ENCODE measurements around the gene GNB1L.

The GNB1L gene

GRCh38 chr22:19859861-19860510 lies 5.3 kb upstream of the GNB1L start:
- no peak for DNase-seq

DNA sequence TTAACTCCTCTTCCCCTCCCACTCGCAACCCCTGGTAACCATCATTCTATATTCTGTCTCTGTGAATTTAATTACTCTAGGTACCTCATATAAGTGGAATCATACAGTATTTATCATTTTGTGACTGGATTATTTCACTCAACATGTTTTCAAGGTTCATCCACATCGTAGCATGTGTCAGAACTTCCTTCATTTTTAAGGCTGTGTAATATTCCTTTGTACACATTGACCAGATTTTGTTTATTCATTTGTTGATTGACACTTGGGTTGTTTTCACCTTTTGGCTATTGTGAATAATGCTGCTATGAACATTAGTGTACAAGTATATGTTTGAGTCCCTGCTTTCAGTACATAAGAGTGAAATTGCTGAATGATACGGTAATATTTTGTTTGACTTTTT lies 2.7 kb upstream of the GNB1L start:
- DNase-seq: no peak

- DNase-seq: peak; percentile 40
Observed at GRCh38 chr22:19855504-19856409, 1.1 kb upstream of the GNB1L start.

DNA sequence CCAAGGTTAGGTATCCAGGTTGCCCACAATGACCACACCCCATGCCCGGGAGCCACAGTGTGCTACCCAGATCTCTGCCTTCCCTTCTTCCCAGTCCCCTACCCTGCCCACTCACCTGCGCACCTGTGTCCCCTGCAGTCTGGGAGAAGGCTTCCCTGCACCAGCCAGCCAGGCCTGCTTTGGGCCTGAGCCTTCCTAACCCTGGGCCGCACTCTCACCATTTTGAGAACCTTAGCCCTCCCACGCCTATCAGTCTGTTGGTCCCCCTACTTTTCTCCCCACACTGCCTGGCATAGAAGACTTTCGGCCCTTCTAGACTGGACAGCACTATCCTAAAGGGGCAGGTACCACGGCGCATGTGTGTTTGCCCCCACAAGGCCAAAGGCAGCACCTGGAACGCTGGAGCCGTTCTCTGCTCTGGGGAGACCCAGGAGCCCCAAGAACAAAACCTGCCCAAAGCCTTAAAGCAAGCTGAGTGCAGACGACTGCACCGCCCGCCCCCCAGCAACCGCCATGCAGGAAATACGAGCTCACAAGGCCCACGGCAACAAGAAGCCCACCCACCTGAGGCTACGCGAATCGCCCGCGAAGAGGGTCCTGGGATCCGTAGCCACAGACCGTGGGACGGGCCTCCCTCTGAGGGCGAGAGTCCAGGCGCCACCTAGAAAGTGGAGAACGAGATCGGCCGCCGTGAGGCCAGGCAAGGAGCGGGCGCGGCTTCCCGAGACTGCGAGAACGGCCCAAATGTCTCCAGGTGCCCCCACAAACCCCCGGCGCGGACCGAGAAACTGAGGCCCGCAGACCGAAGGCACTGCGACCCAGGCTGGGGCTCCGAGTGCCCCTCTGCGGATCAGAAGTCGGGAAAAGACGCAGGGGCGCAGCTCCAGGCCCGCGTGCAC lies 546 bp downstream of the GNB1L start:
- no peak for DNase-seq

GRCh38 chr22:19853058-19853878 lies 1.4 kb downstream of the GNB1L start:
- DNase-seq: no peak

- no peak for DNase-seq
Observed at GRCh38 chr22:19852177-19852781, 2.4 kb downstream of the GNB1L start.

GRCh38 chr22:19851291-19852176 lies 3.1 kb downstream of the GNB1L start:
- no peak for DNase-seq

- DNase-seq: no peak
Observed at GRCh38 chr22:19850763-19851109, 3.9 kb downstream of the GNB1L start.

GRCh38 chr22:19849835-19850762 lies 4.6 kb downstream of the GNB1L start:
- no peak for DNase-seq

GRCh38 chr22:19848298-19849224 lies 6.1 kb downstream of the GNB1L start:
- DNase-seq: peak; percentile 11

DNA sequence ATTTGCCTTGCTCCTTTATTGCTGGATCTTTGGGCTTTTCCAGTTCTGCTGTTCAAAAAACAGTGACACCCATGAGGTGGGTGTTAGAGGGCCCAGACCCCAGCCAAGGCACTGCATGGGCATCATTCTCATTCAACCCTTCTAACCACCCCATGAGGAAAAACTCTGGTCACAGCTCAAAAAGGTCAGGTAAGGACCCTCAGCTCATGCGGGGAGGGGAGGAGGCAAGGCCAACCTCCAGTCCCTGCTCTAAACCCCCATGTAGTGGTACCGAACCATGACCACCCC lies 7.4 kb downstream of the GNB1L start:
- DNase-seq: no peak

GRCh38 chr22:19846620-19847344 lies 7.9 kb downstream of the GNB1L start:
- no peak for DNase-seq

DNA sequence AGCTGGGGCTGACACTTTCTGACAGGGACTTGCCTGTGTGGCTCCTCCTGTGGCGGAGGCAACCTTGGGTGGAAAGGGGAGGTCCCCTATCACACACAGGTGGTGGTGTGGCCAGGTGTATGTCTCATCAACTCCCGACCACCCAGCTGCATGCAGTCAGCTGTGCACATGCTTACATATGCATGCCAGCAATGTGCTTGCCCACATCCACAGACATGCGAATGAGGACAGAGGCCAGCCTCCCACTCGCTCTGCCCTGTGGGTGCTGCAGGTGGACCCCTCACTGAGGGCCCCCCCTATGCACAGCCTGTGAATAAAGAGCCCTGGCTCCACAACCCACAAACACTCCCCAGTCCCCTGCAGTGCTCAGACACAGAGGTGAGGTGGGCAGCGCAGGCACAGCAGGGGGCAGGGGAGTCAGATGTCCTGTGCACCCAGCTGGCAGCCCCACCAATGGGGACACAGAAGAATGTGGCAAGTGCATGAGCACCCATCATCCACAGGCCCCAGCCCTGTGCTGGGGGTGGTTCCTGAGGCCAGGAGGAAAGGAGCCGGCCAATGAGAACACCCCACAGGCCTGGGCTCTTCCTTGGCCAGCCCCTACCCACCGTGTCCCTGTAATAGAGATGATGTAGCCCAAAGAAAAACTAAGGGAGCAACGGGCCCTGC lies 9.5 kb downstream of the GNB1L start:
- DNase-seq: no peak

DNA sequence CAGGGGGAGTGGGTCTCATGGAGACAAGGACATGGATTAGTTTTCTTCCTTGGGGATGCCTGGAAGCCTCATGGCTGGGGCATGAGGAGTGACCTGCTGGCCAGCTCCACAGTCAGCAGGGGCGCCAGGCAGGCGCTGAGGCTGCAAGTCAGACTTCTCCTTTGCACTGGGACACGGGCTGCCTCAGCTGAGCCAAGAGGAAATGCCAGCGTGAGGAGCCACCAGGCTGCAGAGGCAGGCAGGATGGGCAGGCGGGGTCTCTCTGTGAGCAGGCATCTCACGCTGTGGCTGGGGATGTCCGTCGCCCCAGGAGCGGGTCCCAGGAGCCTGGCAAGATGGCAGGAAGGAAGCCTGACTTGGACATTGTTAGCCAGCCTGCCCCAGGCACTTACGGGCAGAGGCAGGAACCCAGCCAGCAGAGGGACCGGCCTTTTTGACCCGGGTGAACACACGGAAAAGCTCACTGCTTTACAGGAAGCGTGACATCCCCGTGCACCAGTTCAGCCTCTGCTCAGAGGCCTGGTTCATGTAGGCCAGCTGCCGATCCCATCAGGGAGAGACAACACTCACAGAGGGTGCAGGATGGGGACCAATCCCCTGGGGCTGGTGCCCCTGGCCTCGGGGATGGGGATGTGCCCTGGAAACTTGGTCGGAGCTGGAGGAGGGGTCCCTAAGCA lies 10.2 kb downstream of the GNB1L start:
- DNase-seq: no peak

DNA sequence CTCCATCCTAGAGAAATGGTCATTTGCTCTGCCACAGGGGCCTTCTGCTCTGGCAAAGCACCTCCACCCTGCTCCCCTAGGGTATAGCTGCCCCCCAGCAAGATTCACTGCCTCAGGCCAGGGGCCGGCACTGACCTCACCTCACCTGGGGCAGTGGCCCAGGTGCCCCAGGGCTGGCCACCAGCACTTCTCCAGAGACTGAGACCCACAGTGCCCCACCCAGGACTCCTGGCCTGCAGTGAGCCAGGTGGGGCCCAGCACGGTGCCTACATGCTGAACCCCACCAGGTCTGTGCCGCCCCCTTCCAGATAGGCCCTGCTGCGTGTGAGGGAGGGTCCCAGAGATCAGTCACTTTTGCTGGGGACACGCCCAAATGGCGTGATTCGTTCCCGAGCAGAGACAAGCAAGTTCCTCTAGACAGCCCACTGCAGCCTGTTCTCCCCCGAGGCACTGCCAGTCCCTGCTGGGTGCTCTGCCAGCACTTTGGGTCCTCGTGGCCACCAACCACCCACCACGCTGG lies 10.8 kb downstream of the GNB1L start:
- no peak for DNase-seq

GRCh38 chr22:19843107-19843856 lies 11.4 kb downstream of the GNB1L start:
- DNase-seq: no peak

All from kidney glomerular epithelial cell (primary cell).